PC-9 (cell line): ENCODE measurements around the gene SSR2. TPM values are rescaled to one million over a fixed set of nuclear protein-coding genes. Genes with fewer than 3 reads are reported as not detected.

Experiments
- BruUV-seq: library from RNA; stranded (reverse); fragments of 400-500 nt; replicated peaks from 2 replicates; lab custom pipeline; 2021; lab: Mats Ljungman, UMichigan
- CTCF ChIA-PET: fragments of 300-600 bp; sonication (Branson Sonifier 250); formaldehyde crosslinking; loops from one replicate; lab custom pipeline; 2022; ENCODE audit warnings: antibody characterized with exemption; lab: Charles Lee
- POLR2A ChIA-PET: fragments of 300-600 bp; sonication (Branson Sonifier 250); formaldehyde crosslinking; loops from one replicate; lab custom pipeline; 2022; ENCODE audit warnings: antibody characterized with exemption; ENCODE audit not compliant: unreplicated experiment; lab: Charles Lee
- DNase-seq, 2 experiments: peaks; one replicate each; pipeline versions ENCODE4 v3.0.0 to v3.0.0-alpha.2; 2015 to 2022; ENCODE audit warnings: mixed read lengths in 1 of 2
- H2AFZ ChIP-seq: fragments of 200-600 bp; sonication (generic); 2 replicates; pipeline ENCODE4 v1.8.1; 2017; ENCODE audit warnings: antibody characterized with exemption
- H3F3A ChIP-seq: fragments of 200-600 bp; sonication (generic); 2 replicates; pipeline ENCODE4 v1.8.1; 2017; ENCODE audit warnings: antibody characterized with exemption, mild to moderate bottlenecking, low read depth; ENCODE audit not compliant: insufficient read depth
- H3K27ac ChIP-seq: fragments of 200-600 bp; sonication (generic); 2 replicates; pipeline ENCODE4 v1.6.1; 2016; ENCODE audit warnings: mixed run types
- H3K27me3 ChIP-seq: fragments of 200-600 bp; sonication (generic); 2 replicates; pipeline ENCODE4 v1.6.1; 2016; ENCODE audit warnings: low read depth, mixed run types; ENCODE audit not compliant: insufficient read depth
- H3K36me3 ChIP-seq: fragments of 200-600 bp; sonication (generic); 2 replicates; pipeline ENCODE4 v1.6.1; 2016; ENCODE audit warnings: low read depth, mixed run types
- H3K4me1 ChIP-seq: fragments of 200-600 bp; sonication (generic); replicated peaks from 2 replicates; pipeline ENCODE4 v1.6.1; 2016; ENCODE audit warnings: mixed run types; ENCODE audit not compliant: insufficient read depth
- H3K4me2 ChIP-seq: fragments of 200-600 bp; sonication (generic); 2 replicates; pipeline ENCODE4 v1.6.1; 2017; ENCODE audit warnings: mixed run types
- H3K4me3 ChIP-seq: fragments of 200-600 bp; sonication (generic); 2 replicates; pipeline ENCODE4 v1.6.1; 2016; ENCODE audit warnings: mixed run types
- H3K79me2 ChIP-seq: fragments of 200-600 bp; sonication (generic); 2 replicates; pipeline ENCODE4 v1.6.1; 2017; ENCODE audit warnings: low read depth, mixed run types
- H3K9me2 ChIP-seq: fragments of 200-600 bp; sonication (generic); 2 replicates; pipeline ENCODE4 v1.8.1; 2017; ENCODE audit warnings: mild to moderate bottlenecking; ENCODE audit not compliant: insufficient read depth
- H3K9me3 ChIP-seq: fragments of 200-600 bp; sonication (generic); 2 replicates; pipeline ENCODE4 v1.8.1; 2016; ENCODE audit warnings: low read depth; ENCODE audit not compliant: insufficient read depth
- H4K20me1 ChIP-seq: fragments of 200-600 bp; sonication (generic); 2 replicates; pipeline ENCODE4 v1.8.1; 2017; ENCODE audit not compliant: insufficient read depth
- EZH2 ChIP-seq: fragments of 200-600 bp; sonication (generic); IDR thresholded peaks from 2 replicates; pipeline ENCODE4 v1.8.0; 2017; ENCODE audit warnings: antibody characterized with exemption, low read depth
- intact Hi-C: fragments of 100-400 bp; cut with micrococcal nuclease; formaldehyde crosslinking; loops from one replicate; pipeline ENCODE4 v1.10.0; 2022; ENCODE audit not compliant: unreplicated experiment
- total RNA-seq: library from RNA; stranded (reverse); gene quantifications from 2 replicates; pipeline ENCODE4 v1.2.3, GENCODE V29; 2021
- TF ChIP-seq, protein P1 (sequence below): fragments of 200-600 bp; sonication (generic); conservative IDR thresholded peaks from 2 replicates; pipeline ENCODE4 v1.6.1; 2017; ENCODE audit warnings: mixed run types, antibody characterized with exemption, mild to moderate bottlenecking, moderate library complexity

SSR2 gene
- total RNA-seq, 1 experiment from 2014 or later, result 196 TPM

GRCh38 chr1:155971910-155972809 is 48.6 kb downstream of the SSR2 start:
- intact Hi-C loops, result no loop called here
- peaks cover 100% of the 10 kb centered on the region for H3K79me2 ChIP-seq
- TF ChIP-seq, protein P1, sequence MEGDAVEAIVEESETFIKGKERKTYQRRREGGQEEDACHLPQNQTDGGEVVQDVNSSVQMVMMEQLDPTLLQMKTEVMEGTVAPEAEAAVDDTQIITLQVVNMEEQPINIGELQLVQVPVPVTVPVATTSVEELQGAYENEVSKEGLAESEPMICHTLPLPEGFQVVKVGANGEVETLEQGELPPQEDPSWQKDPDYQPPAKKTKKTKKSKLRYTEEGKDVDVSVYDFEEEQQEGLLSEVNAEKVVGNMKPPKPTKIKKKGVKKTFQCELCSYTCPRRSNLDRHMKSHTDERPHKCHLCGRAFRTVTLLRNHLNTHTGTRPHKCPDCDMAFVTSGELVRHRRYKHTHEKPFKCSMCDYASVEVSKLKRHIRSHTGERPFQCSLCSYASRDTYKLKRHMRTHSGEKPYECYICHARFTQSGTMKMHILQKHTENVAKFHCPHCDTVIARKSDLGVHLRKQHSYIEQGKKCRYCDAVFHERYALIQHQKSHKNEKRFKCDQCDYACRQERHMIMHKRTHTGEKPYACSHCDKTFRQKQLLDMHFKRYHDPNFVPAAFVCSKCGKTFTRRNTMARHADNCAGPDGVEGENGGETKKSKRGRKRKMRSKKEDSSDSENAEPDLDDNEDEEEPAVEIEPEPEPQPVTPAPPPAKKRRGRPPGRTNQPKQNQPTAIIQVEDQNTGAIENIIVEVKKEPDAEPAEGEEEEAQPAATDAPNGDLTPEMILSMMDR, result no peak
- no peak for TF ChIP-seq EZH2
- peaks cover 35% of the 10 kb centered on the region for H3K4me1 ChIP-seq
- no peak overlapping the region for H2AFZ ChIP-seq
- CTCF ChIA-PET, result no interaction called here
- no peak for DNase-seq
- H3K4me3 ChIP-seq, result no peak overlapping the region
- no peaks in the 10 kb centered on the region for H3K9me2 ChIP-seq
- no TSS peak for BruUV-seq
- H4K20me1 ChIP-seq, result peaks cover 97% of the 10 kb centered on the region
- no peaks in the 10 kb centered on the region for H3K27me3 ChIP-seq
- no peak overlapping the region for H3K4me2 ChIP-seq
- POLR2A ChIA-PET, result no interaction called here
- no peaks in the 10 kb centered on the region for H3K9me3 ChIP-seq
- peaks cover 59% of the 10 kb centered on the region for H3K36me3 ChIP-seq
- peaks cover 64% of the 10 kb centered on the region; the same call in 1 of the 2 replicates for H3F3A ChIP-seq
- no peak overlapping the region for H3K27ac ChIP-seq

GRCh38 chr1:155970531-155971167 is 50.1 kb downstream of the SSR2 start:
- no peak for TF ChIP-seq EZH2
- TF ChIP-seq, protein P1, result no peak
- H3K27ac ChIP-seq, result no peak overlapping the region

DNA sequence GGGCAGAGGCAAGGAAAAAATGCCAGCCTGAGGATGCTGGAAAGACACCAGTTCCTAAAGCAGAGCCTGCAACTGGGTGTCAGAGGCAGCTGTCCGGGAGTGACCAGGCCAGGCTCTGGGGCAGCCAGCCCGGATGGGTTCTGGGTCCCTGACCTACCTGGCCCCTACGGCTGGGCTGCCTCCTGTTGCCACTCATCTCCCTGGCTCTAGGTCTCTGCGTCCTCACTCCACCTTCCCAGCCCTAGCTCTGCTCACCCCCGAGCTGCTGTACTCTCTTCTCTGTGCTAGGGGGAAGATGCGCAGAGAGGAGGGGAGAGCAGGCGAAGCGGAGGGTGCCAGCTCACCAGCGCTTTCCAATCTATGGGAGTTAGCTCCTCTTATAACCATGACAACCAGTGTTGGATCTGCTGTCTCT is 51.4 kb downstream of the SSR2 start:
- Histone ChIP-seq H3K4me3 (no peak overlapping the region), H3K79me2 (peaks cover 76% of the 10 kb centered on the region), H3K4me1 (peaks cover 16% of the 10 kb centered on the region), H2AFZ (no peak overlapping the region), H3K9me3 (no peaks in the 10 kb centered on the region), H4K20me1 (peaks cover 85% of the 10 kb centered on the region), H3K27me3 (no peaks in the 10 kb centered on the region), H3K36me3 (peaks cover 64% of the 10 kb centered on the region), H3K27ac (no peak overlapping the region), H3K9me2 (no peaks in the 10 kb centered on the region), H3K4me2 (no peak overlapping the region), H3F3A (peaks cover 75% of the 10 kb centered on the region)
- TF ChIP-seq, protein P1, result no peak
- TF ChIP-seq EZH2, result no peak
- intact Hi-C loops, result no loop called here
- BruUV-seq, result no TSS peak
- DNase-seq, result no peak
- POLR2A ChIA-PET, result no interaction called here
- CTCF ChIA-PET, result no interaction called here

More at GRCh38 chr1:155970531-155971167, 50.1 kb downstream of the SSR2 start:
- CTCF ChIA-PET, result no interaction called here
- DNase-seq, result no peak
- Histone ChIP-seq H3K79me2 (peaks cover 89% of the 10 kb centered on the region), H2AFZ (no peak overlapping the region), H3K9me3 (no peaks in the 10 kb centered on the region), H3K27me3 (no peaks in the 10 kb centered on the region), H4K20me1 (peaks cover 98% of the 10 kb centered on the region), H3F3A (peaks cover 63% of the 10 kb centered on the region; the same call in 1 of the 2 replicates), H3K9me2 (no peaks in the 10 kb centered on the region), H3K4me1 (peaks cover 29% of the 10 kb centered on the region), H3K36me3 (peaks cover 64% of the 10 kb centered on the region), H3K4me3 (no peak overlapping the region), H3K4me2 (no peak overlapping the region)
- intact Hi-C loops, result no loop called here
- BruUV-seq, result no TSS peak
- POLR2A ChIA-PET, result no interaction called here
